Endothelial cell of umbilical vein (primary cell): ENCODE measurements around the gene RYR2.

ENCODE experiments used
- CTCF ChIP-seq, 2 donors: IDR thresholded peaks; 1 replicate in 1 of 2; 2 replicates in 1 of 2; pipeline ENCODE4 v1.5.1; 2011; ENCODE audit warnings: low read length in 2 of 2, mild to moderate bottlenecking in 2 of 2, moderate library complexity in 2 of 2, control low read depth in 1 of 2, inconsistent platforms in 1 of 2, low read depth in 1 of 2; ENCODE audit not compliant: insufficient read depth in 1 of 2; ENCODE audit errors: extremely low read depth in 1 of 2
- EZH2 ChIP-seq: IDR thresholded peaks from 2 replicates; pipeline ENCODE4 v1.6.1; 2012; ENCODE audit warnings: borderline replicate concordance, low read depth, mild to moderate bottlenecking, moderate library complexity, low read length, inconsistent platforms; ENCODE audit not compliant: severe bottlenecking
- FOS ChIP-seq: IDR thresholded peaks from 2 replicates; pipeline ENCODE4 v1.6.1; 2011; ENCODE audit warnings: mild to moderate bottlenecking, low read length, moderate library complexity, borderline replicate concordance; ENCODE audit not compliant: insufficient read depth
- MAX ChIP-seq: IDR thresholded peaks from 2 replicates; pipeline ENCODE4 v1.6.1; 2011; ENCODE audit not compliant: insufficient read depth, insufficient read length
- MYC ChIP-seq: IDR thresholded peaks from one replicate; pipeline ENCODE4 v1.6.1; 2011; ENCODE audit warnings: mild to moderate bottlenecking, low read depth, low read length
- POLR2A ChIP-seq: IDR thresholded peaks from 2 replicates; pipeline ENCODE4 v1.6.1; 2012; ENCODE audit warnings: low read depth, mild to moderate bottlenecking, control low read depth, low read length
- POLR2AphosphoS5 ChIP-seq: IDR thresholded peaks from 2 replicates; pipeline ENCODE4 v1.6.1; 2012; ENCODE audit warnings: low read depth, mild to moderate bottlenecking, control low read depth, low read length, moderate library complexity; ENCODE audit not compliant: insufficient read depth

- no peak for TF ChIP-seq MAX
- no peak for TF ChIP-seq POLR2A
- TF ChIP-seq CTCF (IDR thresholded peaks at IDR 0.05; ENCODE audit: extremely low read depth in 1 of 2, insufficient read depth in 1 of 2, low read depth in 1 of 2, low read length in 2 of 2), result no peak
- TF ChIP-seq EZH2, result no peak
- TF ChIP-seq MYC, result no peak
- no peak for TF ChIP-seq FOS
- no peak for TF ChIP-seq POLR2AphosphoS5
Measured at GRCh38 chr1:237608433-237608832, 566.4 kb downstream of the RYR2 start.
